Upper lobe of left lung (tissue), 4 donors: ENCODE measurements around the gene CDCP2.

Source experiments
- CTCF ChIP-seq, 6 experiments: fragments of 450-650 bp in 4 of 6; fragments of 200-600 bp in 2 of 6; sonication (generic) in 2 of 6; IDR thresholded peaks; one replicate each; pipeline ENCODE4 v1.5.1; 2016 to 2019; ENCODE audit warnings: antibody characterized with exemption in 6 of 6
- EP300 ChIP-seq, 4 donors: sonication (generic); formaldehyde crosslinking; IDR thresholded peaks; one replicate each; pipeline ENCODE4 v1.5.1; 2017; ENCODE audit warnings: antibody characterized with exemption in 4 of 4, control low read depth in 2 of 4
- POLR2A ChIP-seq, 4 donors: fragments of 450-650 bp; IDR thresholded peaks; one replicate each; pipeline ENCODE4 v1.5.1; 2016 to 2017; ENCODE audit warnings: antibody characterized with exemption in 4 of 4, mild to moderate bottlenecking in 2 of 4
- POLR2AphosphoS5 ChIP-seq, 2 donors: sonication (generic); formaldehyde crosslinking; IDR thresholded peaks; one replicate each; pipeline ENCODE4 v1.5.1; 2017; ENCODE audit warnings: antibody characterized with exemption in 2 of 2

GRCh38 chr1:54163573-54163972, 10.8 kb upstream of the CDCP2 start:
- no peak for TF ChIP-seq CTCF (IDR thresholded peaks at IDR 0.05)
- no peak for TF ChIP-seq POLR2A (IDR thresholded peaks at IDR 0.05)
- TF ChIP-seq POLR2AphosphoS5 (IDR thresholded peaks at IDR 0.05), result no peak
- no peak for TF ChIP-seq EP300 (IDR thresholded peaks at IDR 0.05)
